SU-DHL-6 (cell line): ENCODE results near the gene OR13C4.

Experiments
- H2AFZ ChIP-seq: fragments of 200-600 bp; sonication (generic); 2 replicates; pipeline ENCODE4 v1.6.1; 2014; ENCODE audit warnings: low read depth, mild to moderate bottlenecking, moderate library complexity, mixed read lengths, antibody characterized with exemption, low read length; ENCODE audit not compliant: severe bottlenecking
- H3F3A ChIP-seq: fragments of 200-600 bp; shearing (Covaris generic); 2 replicates; pipeline ENCODE4 v1.6.0; 2016; ENCODE audit warnings: antibody characterized with exemption, mild to moderate bottlenecking; ENCODE audit not compliant: insufficient read depth
- H3K27ac ChIP-seq: fragments of 200-600 bp; sonication (generic); 2 replicates; pipeline ENCODE4 v1.5.1; 2016; ENCODE audit warnings: low read depth, mild to moderate bottlenecking, low read length, moderate library complexity, mixed read lengths
- H3K27me3 ChIP-seq: fragments of 200-600 bp; sonication (generic), shearing (Covaris generic); 2 replicates; pipeline ENCODE4 v1.6.0; 2014; ENCODE audit warnings: mild to moderate bottlenecking, low read length
- H3K36me3 ChIP-seq: fragments of 200-600 bp; sonication (generic); 2 replicates; pipeline ENCODE4 v1.6.1; 2014; ENCODE audit warnings: mild to moderate bottlenecking, low read length, mixed read lengths
- H3K4me2 ChIP-seq: fragments of 300-600, 200-600 bp; shearing (Covaris generic), sonication (generic); 2 replicates; pipeline ENCODE4 v1.6.0; 2014; ENCODE audit warnings: low read length, low read depth, mild to moderate bottlenecking; ENCODE audit not compliant: poor library complexity, severe bottlenecking
- H3K4me3 ChIP-seq: fragments of 200-600 bp; sonication (generic); 2 replicates; pipeline ENCODE4 v1.5.1; 2014; ENCODE audit warnings: antibody characterized with exemption, low read length, mild to moderate bottlenecking, mixed read lengths; ENCODE audit not compliant: insufficient read depth, poor library complexity, severe bottlenecking
- H3K79me2 ChIP-seq: fragments of 200-600 bp; sonication (generic); 2 replicates; pipeline ENCODE4 v1.6.1; 2014; ENCODE audit warnings: mild to moderate bottlenecking, low read length, moderate library complexity; ENCODE audit not compliant: insufficient read depth
- H3K9ac ChIP-seq: fragments of 200-600 bp; sonication (generic); 2 replicates; pipeline ENCODE4 v1.7.0; 2014; ENCODE audit warnings: mild to moderate bottlenecking, low read length
- H3K9me2 ChIP-seq: fragments of 200-600 bp; sonication (generic); replicated peaks from 2 replicates; pipeline ENCODE4 v1.6.1; 2014; ENCODE audit warnings: low read length; ENCODE audit not compliant: insufficient read depth
- H3K9me3 ChIP-seq: fragments of 200-600 bp; sonication (generic); 2 replicates; pipeline ENCODE4 v1.6.1; 2014; ENCODE audit warnings: low read length, mixed read lengths; ENCODE audit not compliant: insufficient read depth
- H4K20me1 ChIP-seq: fragments of 200-600 bp; sonication (generic); 2 replicates; pipeline ENCODE4 v1.6.1; 2014; ENCODE audit warnings: low read depth, mild to moderate bottlenecking, antibody characterized with exemption, low read length, moderate library complexity, mixed read lengths
- CTCF ChIP-seq: fragments of 200-600 bp; sonication (generic); IDR thresholded peaks from one replicate; pipeline ENCODE4 v1.5.1; 2017; ENCODE audit warnings: antibody characterized with exemption, mild to moderate bottlenecking, low read length, moderate library complexity; ENCODE audit not compliant: insufficient read depth, poor library complexity, severe bottlenecking
- EZH2phosphoT487 ChIP-seq: fragments of 200-600 bp; sonication (generic), shearing (Covaris generic); conservative IDR thresholded peaks from 2 replicates; pipeline ENCODE4 v1.6.1; 2018; ENCODE audit warnings: mild to moderate bottlenecking, antibody characterized with exemption, low read length, moderate library complexity, mixed read lengths

The OR13C4 gene

DNA sequence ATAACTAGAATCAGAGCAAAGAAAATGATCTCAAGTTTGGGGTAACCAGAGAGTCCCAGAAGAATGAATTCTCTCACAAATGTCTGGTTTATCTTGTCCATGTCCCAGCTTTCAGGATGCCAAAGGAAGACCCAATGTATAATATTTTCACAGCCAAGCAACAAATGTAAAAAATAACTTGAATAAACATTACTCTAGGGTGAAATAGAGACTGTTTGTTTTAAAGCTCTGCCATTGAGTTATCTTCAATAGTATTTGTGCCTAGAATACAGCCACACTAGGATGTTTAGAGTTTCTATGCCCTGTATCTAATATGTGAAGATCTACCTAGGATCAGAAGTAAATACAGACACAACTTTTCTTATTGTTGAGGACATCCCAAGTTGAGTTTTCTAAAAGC lies at the start of gene OR13C4:
OR13C4 (minus strand) TSS at position 101 of the 400 bp plus-strand sequence; CDS start at position 101, 0 bp downstream.
- H3F3A ChIP-seq, result no peaks in the 10 kb centered on the region
- no peaks in the 10 kb centered on the region for H3K9me3 ChIP-seq
- no peak for TF ChIP-seq CTCF
- no peak for TF ChIP-seq EZH2phosphoT487
- no peaks in the 10 kb centered on the region for H3K36me3 ChIP-seq
- H3K4me2 ChIP-seq, result no peak within 1 kb of the TSS
- H3K4me3 ChIP-seq, result no peak within 1 kb of the TSS
- no peak within 1 kb of the TSS for H3K9ac ChIP-seq
- no peak within 1 kb of the TSS for H2AFZ ChIP-seq
- no peaks in the 10 kb centered on the region for H3K79me2 ChIP-seq
- no peak within 1 kb of the TSS for H3K27ac ChIP-seq
- H4K20me1 ChIP-seq, result no peaks in the 10 kb centered on the region
- no peaks in the 10 kb centered on the region for H3K9me2 ChIP-seq
- H3K27me3 ChIP-seq, result no peaks in the 10 kb centered on the region

GRCh38 chr9:104575456-104575855 lies 48.4 kb upstream of the OR13C4 start:
- Histone ChIP-seq H3K9me2 (no peaks in the 10 kb centered on the region), H3K9me3 (peaks cover 5% of the 10 kb centered on the region; the same call in 1 of the 2 replicates), H3K4me3 (no peak overlapping the region), H3K4me2 (no peak overlapping the region), H3F3A (no peaks in the 10 kb centered on the region), H3K27me3 (no peaks in the 10 kb centered on the region), H4K20me1 (no peaks in the 10 kb centered on the region), H3K36me3 (no peaks in the 10 kb centered on the region), H3K9ac (no peak overlapping the region), H2AFZ (no peak overlapping the region), H3K79me2 (no peaks in the 10 kb centered on the region), H3K27ac (no peak overlapping the region)
- TF ChIP-seq EZH2phosphoT487 (no peak), CTCF (no peak)

GRCh38 chr9:104572612-104573011 lies 45.6 kb upstream of the OR13C4 start:
- H3K79me2 ChIP-seq, result no peaks in the 10 kb centered on the region
- H3K9me2 ChIP-seq, result no peaks in the 10 kb centered on the region
- H3K9me3 ChIP-seq, result peaks cover 5% of the 10 kb centered on the region; the same call in 1 of the 2 replicates
- H3K4me3 ChIP-seq, result no peak overlapping the region
- TF ChIP-seq EZH2phosphoT487 (no peak), CTCF (no peak)
- H2AFZ ChIP-seq, result no peak overlapping the region
- no peaks in the 10 kb centered on the region for H3K27me3 ChIP-seq
- no peak overlapping the region for H3K27ac ChIP-seq
- H3K36me3 ChIP-seq, result no peaks in the 10 kb centered on the region
- no peaks in the 10 kb centered on the region for H4K20me1 ChIP-seq
- no peak overlapping the region for H3K9ac ChIP-seq
- no peak overlapping the region for H3K4me2 ChIP-seq
- H3F3A ChIP-seq, result no peaks in the 10 kb centered on the region
